Vagina (tissue), 2 donors: ENCODE measurements around the gene AQP7. TPM values are rescaled to one million over a fixed set of nuclear protein-coding genes. Genes with fewer than 3 reads are reported as not detected.
A peak's percentile ranks its signal among the peaks of the same experiment; 100 is the strongest.

Experiments used
- DNase-seq, 2 donors: peaks; one replicate each; pipeline ENCODE4 v3.0.0-alpha.2; 2017; ENCODE audit errors: extremely low spot score in 2 of 2
- H3K27ac ChIP-seq: fragments of 200-600 bp; sonication (generic); one replicate; pipeline ENCODE4 v1.5.1; 2019
- H3K27me3 ChIP-seq: fragments of 200-600 bp; sonication (generic); one replicate; pipeline ENCODE4 v1.5.1; 2019
- H3K36me3 ChIP-seq, 2 donors: fragments of 200-600 bp; sonication (generic); one replicate each; pipeline ENCODE4 v1.5.1; 2017 to 2019
- H3K4me1 ChIP-seq: fragments of 200-600 bp; sonication (generic); one replicate; pipeline ENCODE4 v1.5.1; 2019
- H3K4me3 ChIP-seq, 2 donors: fragments of 200-600 bp; sonication (generic); 1 replicate in 1 of 2; 2 replicates in 1 of 2; pipeline ENCODE4 v1.5.1; 2016 to 2019
- H3K9me3 ChIP-seq: fragments of 200-600 bp; sonication (generic); one replicate; pipeline ENCODE4 v1.5.1; 2019
- POLR2A ChIP-seq, 2 donors: fragments of 450-650 bp; IDR thresholded peaks; one replicate each; pipeline ENCODE4 v1.6.1; 2017; ENCODE audit warnings: antibody characterized with exemption in 2 of 2, mild to moderate bottlenecking in 2 of 2, moderate library complexity in 2 of 2
- POLR2AphosphoS5 ChIP-seq, 2 donors: sonication (generic); formaldehyde crosslinking; IDR thresholded peaks; one replicate each; pipeline ENCODE4 v1.9.0; 2017; ENCODE audit warnings: antibody characterized with exemption in 2 of 2, mild to moderate bottlenecking in 2 of 2, low read depth in 1 of 2; ENCODE audit not compliant: insufficient read depth in 1 of 2
- intact Hi-C: fragments of 100-400 bp; cut with DNase I; formaldehyde crosslinking; loops from one replicate; pipeline ENCODE4 v1.15.1; 2023
- total RNA-seq: library from RNA; depleted of rRNA; stranded (reverse); fragments of >200 nt; gene quantifications from one replicate; pipeline ENCODE4 v1.2.3, GENCODE V29; 2016
- TF ChIP-seq, protein P1 (sequence below), 3 experiments: fragments of 450-650 bp in 2 of 3; fragments of 200-600 bp in 1 of 3; sonication (generic) in 1 of 3; IDR thresholded peaks; one replicate each; pipeline ENCODE4 v1.5.1; 2017 to 2019; ENCODE audit warnings: antibody characterized with exemption in 3 of 3, mild to moderate bottlenecking in 2 of 3, moderate library complexity in 2 of 3

The AQP7 gene
- total RNA-seq, 1 donor from 2014 or later = 6.4 TPM

- H3K27ac ChIP-seq = no peak overlapping the region
- H3K27me3 ChIP-seq = no peaks in the 10 kb centered on the region
- no peak overlapping the region for H3K4me3 ChIP-seq
- H3K4me1 ChIP-seq = peaks cover 36% of the 10 kb centered on the region
- no peaks in the 10 kb centered on the region for H3K9me3 ChIP-seq
- DNase-seq = no peak
- no peaks in the 10 kb centered on the region for H3K36me3 ChIP-seq
- intact Hi-C loops = loop anchor here (5.0 kb wide), 1 partner anchor 43 kb away; no protein-coding TSS in a partner anchor
- TF ChIP-seq POLR2AphosphoS5 (IDR thresholded peaks at IDR 0.05; ENCODE audit: insufficient read depth in 1 of 2, low read depth in 1 of 2) (no peak), POLR2A (IDR thresholded peaks at IDR 0.05) (no peak)
- TF ChIP-seq, protein P1, sequence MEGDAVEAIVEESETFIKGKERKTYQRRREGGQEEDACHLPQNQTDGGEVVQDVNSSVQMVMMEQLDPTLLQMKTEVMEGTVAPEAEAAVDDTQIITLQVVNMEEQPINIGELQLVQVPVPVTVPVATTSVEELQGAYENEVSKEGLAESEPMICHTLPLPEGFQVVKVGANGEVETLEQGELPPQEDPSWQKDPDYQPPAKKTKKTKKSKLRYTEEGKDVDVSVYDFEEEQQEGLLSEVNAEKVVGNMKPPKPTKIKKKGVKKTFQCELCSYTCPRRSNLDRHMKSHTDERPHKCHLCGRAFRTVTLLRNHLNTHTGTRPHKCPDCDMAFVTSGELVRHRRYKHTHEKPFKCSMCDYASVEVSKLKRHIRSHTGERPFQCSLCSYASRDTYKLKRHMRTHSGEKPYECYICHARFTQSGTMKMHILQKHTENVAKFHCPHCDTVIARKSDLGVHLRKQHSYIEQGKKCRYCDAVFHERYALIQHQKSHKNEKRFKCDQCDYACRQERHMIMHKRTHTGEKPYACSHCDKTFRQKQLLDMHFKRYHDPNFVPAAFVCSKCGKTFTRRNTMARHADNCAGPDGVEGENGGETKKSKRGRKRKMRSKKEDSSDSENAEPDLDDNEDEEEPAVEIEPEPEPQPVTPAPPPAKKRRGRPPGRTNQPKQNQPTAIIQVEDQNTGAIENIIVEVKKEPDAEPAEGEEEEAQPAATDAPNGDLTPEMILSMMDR (IDR thresholded peaks at IDR 0.05) = no peak
Observed at GRCh38 chr9:33419708-33420303, 17.4 kb upstream of the AQP7 start.

DNA sequence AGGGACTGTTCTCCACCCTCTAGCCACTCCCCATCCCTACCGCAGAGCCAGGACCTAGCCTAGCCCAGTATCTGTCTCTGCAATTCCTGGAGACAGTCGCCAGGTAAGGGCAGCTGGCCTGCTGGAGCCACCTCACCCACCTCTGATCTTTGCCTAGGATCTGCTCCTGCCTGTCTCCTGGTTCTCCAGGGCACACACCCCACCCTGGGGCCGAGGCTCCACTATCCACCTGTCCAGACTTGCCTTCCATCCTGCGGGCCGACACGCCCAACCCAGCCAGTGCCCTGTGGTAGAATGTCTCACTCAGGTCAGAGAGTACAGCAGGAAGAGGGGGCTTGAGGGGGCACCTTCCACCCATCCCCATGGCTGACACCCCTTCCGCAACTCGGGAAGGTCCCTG is 15.7 kb upstream of the AQP7 start:
- H3K27ac ChIP-seq = peak overlapping the region; percentile 36
- H3K27me3 ChIP-seq = no peaks in the 10 kb centered on the region
- peaks cover 48% of the 10 kb centered on the region for H3K4me1 ChIP-seq
- H3K4me3 ChIP-seq = no peak overlapping the region
- intact Hi-C loops = loop anchor here (5.0 kb wide), 1 partner anchor 41 kb away; no protein-coding TSS in a partner anchor
- H3K36me3 ChIP-seq = no peaks in the 10 kb centered on the region
- H3K9me3 ChIP-seq = no peaks in the 10 kb centered on the region
- no peak for DNase-seq
- peak in 1 of 2 donors; percentile 39 for TF ChIP-seq POLR2AphosphoS5 (IDR thresholded peaks at IDR 0.05; ENCODE audit: insufficient read depth in 1 of 2, low read depth in 1 of 2)
- TF ChIP-seq POLR2A (IDR thresholded peaks at IDR 0.05) = no peak
- TF ChIP-seq, protein P1 (IDR thresholded peaks at IDR 0.05) = no peak

- H3K4me3 ChIP-seq = no peak overlapping the region
- no peak for DNase-seq
- peaks cover 48% of the 10 kb centered on the region for H3K4me1 ChIP-seq
- no peaks in the 10 kb centered on the region for H3K27me3 ChIP-seq
- H3K27ac ChIP-seq = peak overlapping the region; percentile 36
- H3K36me3 ChIP-seq = no peaks in the 10 kb centered on the region
- intact Hi-C loops = loop anchor here (5.0 kb wide), 1 partner anchor 40 kb away; no protein-coding TSS in a partner anchor
- no peaks in the 10 kb centered on the region for H3K9me3 ChIP-seq
- no peak for TF ChIP-seq POLR2A (IDR thresholded peaks at IDR 0.05)
- TF ChIP-seq POLR2AphosphoS5 (IDR thresholded peaks at IDR 0.05; ENCODE audit: insufficient read depth in 1 of 2, low read depth in 1 of 2) = peak in 1 of 2 donors; percentile 14
- TF ChIP-seq, protein P1 (IDR thresholded peaks at IDR 0.05) = no peak
Observed at GRCh38 chr9:33416996-33417395, 14.6 kb upstream of the AQP7 start.

GRCh38 chr9:33415501-33416038 is 13.2 kb upstream of the AQP7 start:
- intact Hi-C loops = loop anchor here (5.0 kb wide), 1 partner anchor 38 kb away; no protein-coding TSS in a partner anchor
- Histone ChIP-seq H3K9me3 (no peaks in the 10 kb centered on the region), H3K27me3 (no peaks in the 10 kb centered on the region), H3K4me3 (no peak overlapping the region), H3K36me3 (no peaks in the 10 kb centered on the region), H3K4me1 (peaks cover 48% of the 10 kb centered on the region), H3K27ac (peak overlapping the region; percentile 31)
- TF ChIP-seq, protein P1 (IDR thresholded peaks at IDR 0.05) = peak; percentile 47 to 64 (median 48)
- peak in 1 of 2 donors; percentile 46 for TF ChIP-seq POLR2AphosphoS5 (IDR thresholded peaks at IDR 0.05; ENCODE audit: insufficient read depth in 1 of 2, low read depth in 1 of 2)
- no peak for TF ChIP-seq POLR2A (IDR thresholded peaks at IDR 0.05)
- DNase-seq = no peak
